Measurements from ENCODE around the gene SLC8A3.

GRCh38 chr14:70193396-70193795 is 4.6 kb upstream of the SLC8A3 start:
- no peak for TF ChIP-seq REST (IDR thresholded peaks at IDR 0.05; ENCODE audit: insufficient read depth in 1 of 2, low read depth in 2 of 2, low read length in 1 of 2)
- TF ChIP-seq POLR2AphosphoS5 (IDR thresholded peaks at IDR 0.05; ENCODE audit: low read depth, low read length), result no peak
- no peak for TF ChIP-seq CTCF (IDR thresholded peaks at IDR 0.05)
